Ascending aorta (tissue), 2 donors: Measurements from ENCODE around the gene MNAT1. TPM values are rescaled to one million over a fixed set of nuclear protein-coding genes. Genes with fewer than 3 reads are reported as not detected.

Experiments
- DNase-seq, 2 donors: peaks; one replicate each; pipeline ENCODE4 v3.0.0-alpha.2; 2019; ENCODE audit warnings: low spot score in 2 of 2
- H3K27ac ChIP-seq, 2 donors: fragments of 200-600 bp; sonication (generic); one replicate each; pipeline ENCODE4 v1.5.1; 2016 to 2017; ENCODE audit warnings: mild to moderate bottlenecking in 1 of 2
- H3K27me3 ChIP-seq: fragments of 200-600 bp; sonication (generic); one replicate; pipeline ENCODE4 v1.5.1; 2017
- H3K36me3 ChIP-seq, 2 donors: fragments of 200-600 bp; sonication (generic); one replicate each; pipeline ENCODE4 v1.5.1; 2016
- H3K4me1 ChIP-seq, 2 donors: fragments of 200-600 bp; sonication (generic); one replicate each; pipeline ENCODE4 v1.5.1; 2016 to 2017; ENCODE audit warnings: mild to moderate bottlenecking in 1 of 2
- H3K4me3 ChIP-seq, 2 donors: fragments of 200-600 bp; sonication (generic); one replicate each; pipeline ENCODE4 v1.5.1; 2016 to 2017; ENCODE audit warnings: mild to moderate bottlenecking in 1 of 2
- H3K9me3 ChIP-seq, 2 donors: fragments of 200-600 bp; sonication (generic); one replicate each; pipeline ENCODE4 v1.5.1; 2016
- CTCF ChIP-seq, 3 experiments: fragments of 200-600 bp in 2 of 3; fragments of 450-650 bp in 1 of 3; sonication (generic) in 2 of 3; IDR thresholded peaks; one replicate each; pipeline ENCODE4 v1.5.1; 2016 to 2019; ENCODE audit warnings: antibody characterized with exemption in 3 of 3, mild to moderate bottlenecking in 1 of 3, moderate library complexity in 1 of 3
- intact Hi-C: fragments of 100-400 bp; cut with DNase I; formaldehyde crosslinking; loops from one replicate; pipeline ENCODE4 v1.15.1; 2023
- total RNA-seq: library from RNA; depleted of rRNA; stranded (reverse); fragments of >200 nt; gene quantifications from one replicate; pipeline ENCODE4 v1.1.0, GENCODE V29; 2016

MNAT1 gene
- total RNA-seq, 1 donor from 2014 or later: 37.5 TPM

- no peaks in the 10 kb centered on the region for H3K9me3 ChIP-seq
- no peak for DNase-seq
- H3K4me1 ChIP-seq: peaks cover 0 to 8% of the 10 kb centered on the region in 2 donors
- no peaks in the 10 kb centered on the region for H3K27me3 ChIP-seq
- no peak for TF ChIP-seq CTCF (IDR thresholded peaks at IDR 0.05)
- peaks cover 0 to 51% of the 10 kb centered on the region in 2 donors for H3K36me3 ChIP-seq
- H3K4me3 ChIP-seq: no peak overlapping the region
- H3K27ac ChIP-seq: no peak overlapping the region
- intact Hi-C loops: no loop called here
Observed at GRCh38 chr14:60986500-60986899, 251.9 kb downstream of the MNAT1 start.

GRCh38 chr14:60989599-60989998 is 255.0 kb downstream of the MNAT1 start:
- no peak for TF ChIP-seq CTCF (IDR thresholded peaks at IDR 0.05)
- intact Hi-C loops: no loop called here
- DNase-seq: no peak

GRCh38 chr14:60998617-60999016 is 264.1 kb downstream of the MNAT1 start:
- intact Hi-C loops: no loop called here
- Histone ChIP-seq H3K27me3 (no peaks in the 10 kb centered on the region), H3K4me3 (no peak overlapping the region), H3K4me1 (no peaks in the 10 kb centered on the region), H3K36me3 (peaks cover 0 to 8% of the 10 kb centered on the region in 2 donors), H3K9me3 (peaks cover 0 to 9% of the 10 kb centered on the region in 2 donors), H3K27ac (no peak overlapping the region)
- TF ChIP-seq CTCF (IDR thresholded peaks at IDR 0.05): no peak
- no peak for DNase-seq

More at GRCh38 chr14:60989599-60989998, 255.0 kb downstream of the MNAT1 start:
- no peaks in the 10 kb centered on the region for H3K27me3 ChIP-seq
- H3K9me3 ChIP-seq: no peaks in the 10 kb centered on the region
- H3K27ac ChIP-seq: no peak overlapping the region
- no peak overlapping the region for H3K4me3 ChIP-seq
- H3K4me1 ChIP-seq: no peaks in the 10 kb centered on the region
- peaks cover 0 to 65% of the 10 kb centered on the region in 2 donors for H3K36me3 ChIP-seq

DNA sequence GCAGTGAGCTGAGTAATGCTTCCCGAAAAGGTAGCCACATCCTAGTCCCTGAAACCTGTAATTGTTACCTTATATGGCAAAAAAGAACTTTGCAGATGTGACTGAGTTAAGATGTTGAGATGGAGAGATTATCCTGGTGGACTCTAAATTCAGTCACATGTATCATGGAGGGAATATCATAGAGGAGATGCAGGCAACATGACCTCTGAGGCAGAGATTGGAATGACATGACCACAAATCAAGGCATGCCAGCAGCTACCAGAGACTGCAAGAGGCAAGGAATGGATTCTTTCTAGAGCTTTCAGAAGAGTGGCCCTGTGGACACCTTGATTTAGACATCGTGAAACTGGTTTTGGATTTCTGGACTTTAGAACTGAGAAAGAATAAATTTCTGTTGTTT is 265.0 kb downstream of the MNAT1 start:
- H3K27ac ChIP-seq: no peak overlapping the region
- H3K27me3 ChIP-seq: no peaks in the 10 kb centered on the region
- H3K4me1 ChIP-seq: no peaks in the 10 kb centered on the region
- TF ChIP-seq CTCF (IDR thresholded peaks at IDR 0.05): no peak
- H3K9me3 ChIP-seq: peaks cover 0 to 9% of the 10 kb centered on the region in 2 donors
- peaks cover 0 to 8% of the 10 kb centered on the region in 2 donors for H3K36me3 ChIP-seq
- intact Hi-C loops: no loop called here
- H3K4me3 ChIP-seq: no peak overlapping the region
- no peak for DNase-seq

DNA sequence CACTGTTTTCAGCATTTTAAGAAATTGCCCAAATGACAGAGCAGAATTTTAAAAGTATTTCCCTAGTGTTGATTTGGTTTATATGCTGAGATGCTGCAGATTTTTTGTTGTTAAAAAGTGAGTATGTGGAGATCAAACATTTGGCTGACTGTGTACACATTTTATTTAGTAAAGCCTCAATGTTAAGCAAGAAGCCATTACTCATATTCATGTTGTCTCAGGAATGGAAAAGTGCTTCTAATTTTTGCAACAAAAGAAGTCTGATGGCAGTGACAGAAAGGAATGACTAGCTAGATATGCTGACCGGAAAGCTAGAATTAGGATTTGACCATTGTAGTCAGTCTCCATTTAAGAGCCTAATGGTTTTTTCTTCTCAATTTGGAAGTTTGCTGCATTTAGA is 269.0 kb downstream of the MNAT1 start:
- Histone ChIP-seq H3K36me3 (peaks cover 0 to 2% of the 10 kb centered on the region in 2 donors), H3K4me3 (no peak overlapping the region), H3K9me3 (peaks cover 0 to 6% of the 10 kb centered on the region in 2 donors), H3K27ac (no peak overlapping the region), H3K4me1 (no peaks in the 10 kb centered on the region), H3K27me3 (no peaks in the 10 kb centered on the region)
- TF ChIP-seq CTCF (IDR thresholded peaks at IDR 0.05): no peak
- no peak for DNase-seq
- intact Hi-C loops: no loop called here

DNA sequence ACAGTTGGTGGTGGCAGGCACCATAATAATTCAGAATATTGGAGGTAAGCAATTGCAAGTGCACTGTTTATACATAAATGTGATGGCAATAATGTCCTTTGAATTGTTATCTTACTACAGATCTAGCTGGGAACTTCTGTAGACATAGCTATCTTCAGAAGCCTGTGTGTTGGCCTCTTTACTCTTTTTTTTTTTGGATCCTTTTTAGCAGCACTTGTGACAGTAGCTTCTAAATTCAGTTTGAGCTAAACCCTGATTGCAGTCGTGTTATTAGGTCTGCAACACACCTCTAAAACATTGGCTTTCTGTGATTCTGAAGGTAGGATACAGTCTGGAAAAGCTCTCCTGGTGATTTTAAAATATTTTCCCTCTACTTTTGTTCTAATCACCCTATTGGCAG is 285.0 kb downstream of the MNAT1 start:
- no peak overlapping the region for H3K27ac ChIP-seq
- no peak for DNase-seq
- no peaks in the 10 kb centered on the region for H3K27me3 ChIP-seq
- H3K4me3 ChIP-seq: no peak overlapping the region
- TF ChIP-seq CTCF (IDR thresholded peaks at IDR 0.05): no peak
- peaks cover 0 to 4% of the 10 kb centered on the region in 2 donors for H3K9me3 ChIP-seq
- H3K36me3 ChIP-seq: no peaks in the 10 kb centered on the region
- H3K4me1 ChIP-seq: no peaks in the 10 kb centered on the region
- intact Hi-C loops: no loop called here
